Colonic mucosa (tissue), 4 donors: ENCODE results near the gene CMIP. TPM values are rescaled to one million over a fixed set of nuclear protein-coding genes. Genes with fewer than 3 reads are reported as not detected.

ENCODE experiments used
- DNase-seq: peaks from one replicate; pipeline ENCODE4 v3.0.0-alpha.2; 2020
- H3K27ac ChIP-seq: fragments of 200-600 bp; one replicate; pipeline ENCODE4 v1.8.0; 2021
- H3K27me3 ChIP-seq: fragments of 200-600 bp; one replicate; pipeline ENCODE4 v1.8.0; 2021
- H3K36me3 ChIP-seq: fragments of 200-600 bp; one replicate; pipeline ENCODE4 v1.8.0; 2021
- H3K4me1 ChIP-seq: fragments of 200-600 bp; one replicate; pipeline ENCODE4 v1.8.0; 2021; ENCODE audit warnings: mild to moderate bottlenecking
- H3K4me3 ChIP-seq: fragments of 200-600 bp; one replicate; pipeline ENCODE4 v1.8.0; 2021
- H3K9ac ChIP-seq, 2 donors: one replicate each; pipeline ENCODE4 v1.7.0; 2013; ENCODE audit warnings: control low read depth in 2 of 2, low read depth in 2 of 2, low read length in 2 of 2
- H3K9me3 ChIP-seq: fragments of 200-600 bp; one replicate; pipeline ENCODE4 v1.8.0; 2021
- intact Hi-C: fragments of 100-400 bp; cut with DNase I; formaldehyde crosslinking; loops from one replicate; pipeline ENCODE4 v1.14.1; 2022
- total RNA-seq, 2 donors: library from RNA; stranded (reverse); fragmentation: NEBNext Ultra II Directional in 1 of 2; extraction: Animal tissue kit (Norgen Biotek cat#: 25700) in 1 of 2; gene quantifications; one replicate each; pipeline ENCODE4 v1.2.1, GENCODE V29; 2021
- TF ChIP-seq, protein P1 (sequence below): fragments of 200-600 bp; IDR thresholded peaks from one replicate; pipeline ENCODE4 v1.8.0; 2022; ENCODE audit warnings: antibody characterized with exemption, mild to moderate bottlenecking
- donor health status: healthy.
- donor health status: DM: no; HTN: no; CAD: no.
- donor health status: DM: no; HTN: no; CAD: no.

The CMIP gene
- total RNA-seq, 2 donors from 2014 or later: 83.4 to 107 TPM

DNA sequence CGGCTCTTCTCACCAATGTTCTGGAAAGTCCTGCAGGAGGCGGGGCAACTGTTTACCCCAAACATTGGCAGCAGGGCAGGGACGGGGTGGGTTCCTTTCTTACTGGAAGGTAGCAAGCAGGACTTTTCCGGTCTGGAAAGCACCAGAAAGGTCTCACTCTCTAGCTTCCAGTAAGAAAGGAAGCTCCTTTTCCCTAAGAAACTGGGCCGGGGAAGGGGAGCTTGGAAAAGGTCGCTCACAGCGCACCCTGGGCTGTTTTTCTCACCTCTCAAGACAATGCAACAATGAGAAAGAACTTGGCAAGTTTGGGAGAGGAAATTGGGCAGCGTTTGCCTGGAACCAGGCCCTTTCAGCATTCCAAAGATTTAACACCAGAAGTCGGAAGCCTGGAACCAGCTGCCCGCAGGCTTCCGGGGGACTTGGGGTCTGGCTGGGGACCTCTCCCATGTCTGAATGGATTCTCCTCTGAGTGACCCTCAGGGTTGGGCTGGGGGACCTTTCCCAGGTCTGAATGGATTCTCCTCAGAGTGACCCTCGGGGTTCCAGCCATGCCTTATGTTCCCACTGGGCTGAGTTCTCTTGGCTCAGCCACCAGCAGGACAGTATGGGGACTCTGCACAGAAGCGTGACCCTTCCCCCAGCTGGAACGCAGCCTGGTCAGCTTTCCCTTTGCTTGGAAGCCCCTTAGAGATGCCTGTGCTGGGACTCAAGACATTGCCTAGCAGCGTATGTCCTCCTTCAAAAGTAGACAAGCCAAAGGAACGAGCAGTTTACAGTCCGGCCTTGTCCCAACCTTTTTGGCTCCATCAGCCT, 167.9 kb downstream of the CMIP start:
- H3K27ac ChIP-seq: no peak overlapping the region
- no peak overlapping the region for H3K4me3 ChIP-seq
- no peak overlapping the region for H3K9ac ChIP-seq
- no peaks in the 10 kb centered on the region for H3K36me3 ChIP-seq
- H3K4me1 ChIP-seq: peaks cover 5% of the 10 kb centered on the region
- TF ChIP-seq, protein P1, sequence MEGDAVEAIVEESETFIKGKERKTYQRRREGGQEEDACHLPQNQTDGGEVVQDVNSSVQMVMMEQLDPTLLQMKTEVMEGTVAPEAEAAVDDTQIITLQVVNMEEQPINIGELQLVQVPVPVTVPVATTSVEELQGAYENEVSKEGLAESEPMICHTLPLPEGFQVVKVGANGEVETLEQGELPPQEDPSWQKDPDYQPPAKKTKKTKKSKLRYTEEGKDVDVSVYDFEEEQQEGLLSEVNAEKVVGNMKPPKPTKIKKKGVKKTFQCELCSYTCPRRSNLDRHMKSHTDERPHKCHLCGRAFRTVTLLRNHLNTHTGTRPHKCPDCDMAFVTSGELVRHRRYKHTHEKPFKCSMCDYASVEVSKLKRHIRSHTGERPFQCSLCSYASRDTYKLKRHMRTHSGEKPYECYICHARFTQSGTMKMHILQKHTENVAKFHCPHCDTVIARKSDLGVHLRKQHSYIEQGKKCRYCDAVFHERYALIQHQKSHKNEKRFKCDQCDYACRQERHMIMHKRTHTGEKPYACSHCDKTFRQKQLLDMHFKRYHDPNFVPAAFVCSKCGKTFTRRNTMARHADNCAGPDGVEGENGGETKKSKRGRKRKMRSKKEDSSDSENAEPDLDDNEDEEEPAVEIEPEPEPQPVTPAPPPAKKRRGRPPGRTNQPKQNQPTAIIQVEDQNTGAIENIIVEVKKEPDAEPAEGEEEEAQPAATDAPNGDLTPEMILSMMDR: no peak
- H3K9me3 ChIP-seq: no peaks in the 10 kb centered on the region
- intact Hi-C loops: no loop called here
- no peaks in the 10 kb centered on the region for H3K27me3 ChIP-seq
- DNase-seq: no peak

DNA sequence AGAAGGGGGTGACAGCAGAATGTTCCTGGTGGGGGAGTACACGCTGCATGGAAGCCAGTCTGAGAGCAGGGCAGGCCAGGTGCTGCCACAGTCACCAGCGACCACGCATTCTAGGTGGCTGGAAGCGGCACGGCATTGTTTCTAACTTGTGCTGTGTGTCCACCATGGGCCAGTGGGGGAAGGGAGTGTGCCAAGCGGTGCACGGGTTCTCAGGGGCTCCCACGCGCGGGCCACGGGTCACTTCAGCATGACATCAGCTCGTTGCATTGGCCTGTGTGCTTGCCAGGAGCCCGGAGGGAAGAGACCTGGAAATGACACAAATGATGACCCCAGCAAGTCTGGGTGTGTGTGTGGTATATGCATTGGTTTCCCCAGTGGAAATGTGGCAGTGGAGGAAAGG, 169.6 kb downstream of the CMIP start:
- TF ChIP-seq, protein P1: no peak
- no peak for DNase-seq
- Histone ChIP-seq H3K4me3 (no peak overlapping the region), H3K9me3 (no peaks in the 10 kb centered on the region), H3K4me1 (peaks cover 5% of the 10 kb centered on the region), H3K9ac (no peak overlapping the region), H3K27ac (no peak overlapping the region), H3K36me3 (peaks cover 6% of the 10 kb centered on the region), H3K27me3 (no peaks in the 10 kb centered on the region)
- intact Hi-C loops: no loop called here

DNA sequence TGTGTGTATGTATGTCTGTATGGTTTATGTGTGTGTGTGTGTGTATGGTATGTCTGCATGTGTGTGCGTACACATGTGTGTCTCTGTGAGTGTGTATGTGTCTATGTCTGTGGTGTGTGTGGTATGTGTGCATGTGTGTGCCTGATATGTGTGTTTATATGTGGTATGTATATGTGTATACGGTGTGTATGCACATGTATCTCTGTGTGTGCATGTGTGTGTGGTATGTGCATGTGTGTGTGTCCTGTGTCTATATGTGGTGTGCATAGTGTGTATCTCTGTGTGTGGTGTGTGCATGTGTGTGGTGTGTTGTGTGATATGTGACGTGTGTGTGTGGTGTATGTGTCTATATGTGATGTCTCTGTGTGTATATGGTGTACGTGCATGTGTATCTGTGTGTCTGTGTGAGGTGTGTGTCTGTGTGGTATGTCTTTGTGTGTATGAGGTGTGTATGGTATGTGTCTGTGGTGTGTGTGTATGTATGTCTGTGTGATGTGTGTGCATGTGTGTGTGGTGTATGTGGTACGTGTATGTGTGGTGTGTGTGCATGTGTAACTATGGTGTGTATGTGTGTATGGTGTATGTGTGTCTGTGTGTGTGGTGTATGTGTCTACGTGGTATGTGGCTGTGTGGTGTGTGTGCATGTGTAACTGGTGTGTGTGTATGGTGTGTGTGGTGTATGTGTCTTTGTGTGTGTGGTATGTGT, 170.2 kb downstream of the CMIP start:
- Histone ChIP-seq H3K27ac (no peak overlapping the region), H3K4me1 (peaks cover 5% of the 10 kb centered on the region), H3K9ac (no peak overlapping the region), H3K36me3 (peaks cover 6% of the 10 kb centered on the region), H3K9me3 (no peaks in the 10 kb centered on the region), H3K4me3 (no peak overlapping the region), H3K27me3 (no peaks in the 10 kb centered on the region)
- no peak for DNase-seq
- intact Hi-C loops: no loop called here
- TF ChIP-seq, protein P1: no peak

DNA sequence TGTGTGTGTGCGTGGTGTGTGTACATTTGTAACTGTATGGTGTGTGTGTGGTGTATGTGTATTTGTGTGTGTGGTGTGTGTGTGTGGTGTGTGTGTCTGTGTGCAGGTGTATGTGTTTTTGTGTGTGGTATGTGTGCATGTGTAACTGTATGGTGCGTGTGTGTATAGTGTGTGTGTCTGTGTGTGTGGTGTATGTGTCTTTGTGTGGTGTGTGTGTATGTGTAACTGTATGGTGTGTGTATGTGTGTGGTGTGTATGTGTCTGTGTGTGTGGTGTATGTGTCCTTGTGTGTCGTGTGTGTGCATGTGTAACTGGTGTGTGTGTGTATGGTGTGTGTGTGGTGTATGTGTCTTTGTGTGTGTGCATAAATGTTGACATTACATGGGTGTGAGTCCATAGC, 170.8 kb downstream of the CMIP start:
- TF ChIP-seq, protein P1: no peak
- Histone ChIP-seq H3K36me3 (peaks cover 6% of the 10 kb centered on the region), H3K4me1 (peaks cover 5% of the 10 kb centered on the region), H3K9me3 (no peaks in the 10 kb centered on the region), H3K27me3 (no peaks in the 10 kb centered on the region), H3K27ac (no peak overlapping the region), H3K9ac (no peak overlapping the region), H3K4me3 (no peak overlapping the region)
- DNase-seq: no peak
- intact Hi-C loops: no loop called here

DNA sequence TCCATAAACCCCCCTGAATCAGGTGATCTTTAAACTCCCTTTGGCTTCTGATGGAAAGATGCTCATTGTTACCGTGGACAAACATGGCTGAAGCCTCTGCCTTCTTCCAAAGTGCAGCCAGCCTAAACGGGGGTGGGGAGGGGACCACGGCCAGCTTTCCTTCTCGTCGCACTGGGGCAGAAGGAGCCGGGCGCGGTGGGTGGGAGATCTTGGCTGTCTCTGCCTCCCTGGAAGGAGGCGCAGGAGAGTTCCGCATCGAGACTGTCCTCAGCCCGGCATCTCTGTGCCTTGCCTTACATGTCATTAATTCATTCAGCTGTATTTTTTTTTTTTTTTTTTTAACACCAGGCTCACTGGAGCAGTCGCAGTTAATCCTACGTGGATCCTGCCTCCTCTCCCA, 171.2 kb downstream of the CMIP start:
- Histone ChIP-seq H3K9ac (no peak overlapping the region), H3K27me3 (no peaks in the 10 kb centered on the region), H3K27ac (no peak overlapping the region), H3K4me3 (no peak overlapping the region), H3K9me3 (no peaks in the 10 kb centered on the region), H3K4me1 (peaks cover 5% of the 10 kb centered on the region), H3K36me3 (peaks cover 6% of the 10 kb centered on the region)
- DNase-seq: no peak
- intact Hi-C loops: no loop called here
- TF ChIP-seq, protein P1: no peak
